Neural progenitor cell (in vitro differentiated cells): ENCODE data around the gene LCE3D.

Source experiments
- EZH2 ChIP-seq: fragments of 200-600 bp; sonication (generic); IDR thresholded peaks from 2 replicates; pipeline ENCODE4 v1.6.1; 2017; ENCODE audit warnings: antibody characterized with exemption, mild to moderate bottlenecking, moderate library complexity
- EZH2phosphoT487 ChIP-seq: fragments of 200-600 bp; sonication (generic); IDR thresholded peaks from 2 replicates; pipeline ENCODE4 v1.6.1; 2017; ENCODE audit warnings: antibody characterized with exemption
- TF ChIP-seq, protein P1 (sequence below): fragments of 200-600 bp; sonication (generic); IDR thresholded peaks from 2 replicates; pipeline ENCODE4 v1.5.1; 2017; ENCODE audit warnings: antibody characterized with exemption, mild to moderate bottlenecking

DNA sequence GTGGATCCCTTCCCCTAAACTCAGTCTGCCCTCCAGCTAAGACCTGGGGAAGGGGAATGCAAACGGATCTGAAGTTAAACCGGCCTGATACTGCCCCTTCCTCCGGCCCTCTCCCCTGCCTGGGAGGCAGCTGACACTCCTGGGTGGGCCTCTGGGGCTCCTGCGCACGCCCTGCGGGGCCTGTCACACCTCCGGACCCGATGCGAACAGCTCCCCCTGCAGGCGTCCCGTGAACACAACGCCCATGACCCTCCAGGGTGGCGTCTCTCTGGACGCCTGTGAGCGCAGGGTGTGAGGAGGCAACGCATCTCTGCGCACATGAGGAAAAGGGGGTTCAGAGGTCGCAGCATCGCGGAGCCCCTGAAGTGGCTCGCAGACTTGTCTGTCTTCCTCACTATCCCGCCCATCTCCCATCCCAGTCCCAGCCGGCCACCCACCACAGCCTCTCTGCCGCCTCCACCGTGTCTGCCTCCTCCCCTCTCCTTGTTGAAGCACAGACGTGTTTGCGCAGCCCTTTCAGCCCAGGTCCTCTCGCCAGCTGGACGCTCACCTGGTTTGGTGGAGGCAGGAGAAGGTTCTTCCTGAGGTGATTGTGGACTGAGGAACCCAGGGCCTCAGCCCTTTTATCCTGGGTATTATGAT lies 43.0 kb upstream of the LCE3D start:
- TF ChIP-seq, protein P1, sequence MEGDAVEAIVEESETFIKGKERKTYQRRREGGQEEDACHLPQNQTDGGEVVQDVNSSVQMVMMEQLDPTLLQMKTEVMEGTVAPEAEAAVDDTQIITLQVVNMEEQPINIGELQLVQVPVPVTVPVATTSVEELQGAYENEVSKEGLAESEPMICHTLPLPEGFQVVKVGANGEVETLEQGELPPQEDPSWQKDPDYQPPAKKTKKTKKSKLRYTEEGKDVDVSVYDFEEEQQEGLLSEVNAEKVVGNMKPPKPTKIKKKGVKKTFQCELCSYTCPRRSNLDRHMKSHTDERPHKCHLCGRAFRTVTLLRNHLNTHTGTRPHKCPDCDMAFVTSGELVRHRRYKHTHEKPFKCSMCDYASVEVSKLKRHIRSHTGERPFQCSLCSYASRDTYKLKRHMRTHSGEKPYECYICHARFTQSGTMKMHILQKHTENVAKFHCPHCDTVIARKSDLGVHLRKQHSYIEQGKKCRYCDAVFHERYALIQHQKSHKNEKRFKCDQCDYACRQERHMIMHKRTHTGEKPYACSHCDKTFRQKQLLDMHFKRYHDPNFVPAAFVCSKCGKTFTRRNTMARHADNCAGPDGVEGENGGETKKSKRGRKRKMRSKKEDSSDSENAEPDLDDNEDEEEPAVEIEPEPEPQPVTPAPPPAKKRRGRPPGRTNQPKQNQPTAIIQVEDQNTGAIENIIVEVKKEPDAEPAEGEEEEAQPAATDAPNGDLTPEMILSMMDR = no peak
- TF ChIP-seq EZH2 (no peak), EZH2phosphoT487 (no peak)
